ENCODE data around the gene NRARP. TPM values are rescaled to one million over a fixed set of nuclear protein-coding genes. Genes with fewer than 3 reads are reported as not detected.

NRARP gene
- total and polyA plus RNA-seq, 2 of the 13 experiments (the other 11 are each of a cell fraction or from before 2014, with no cell fraction given) = 0.22 to 0.46 TPM

- peak; percentile 95 for TF ChIP-seq HINFP (CRISPR knock-in tag; IDR thresholded peaks at IDR 0.05; ENCODE audit: low read depth)
- TF ChIP-seq GABPB1 (CRISPR knock-in tag; IDR thresholded peaks at IDR 0.05) = peak; percentile 64; the same call in 1 of the 2 replicates
- peak; percentile 78; the same call in 1 of the 2 replicates for TF ChIP-seq PATZ1 (CRISPR knock-in tag; IDR thresholded peaks at IDR 0.05)
- TF ChIP-seq FUBP1 (CRISPR knock-in tag; IDR thresholded peaks at IDR 0.05; ENCODE audit: borderline replicate concordance) = no peak
- 0 out of 2 replicates have a peak, but pooled peaks have one; percentile 53 for TF ChIP-seq SIN3A (IDR thresholded peaks at IDR 0.05; ENCODE audit: borderline replicate concordance, low read depth, low read length)
- TF ChIP-seq ZBTB14 (CRISPR knock-in tag; IDR thresholded peaks at IDR 0.05) = peak; percentile 4; the same call in 1 of the 2 replicates
- no peak for TF ChIP-seq ZNF431 (CRISPR knock-in tag; IDR thresholded peaks at IDR 0.05; ENCODE audit: borderline replicate concordance, low read depth)
- TF ChIP-seq ZNF503 (CRISPR knock-in tag; IDR thresholded peaks at IDR 0.05) = no peak
- TF ChIP-seq NR1H2 (CRISPR knock-in tag; IDR thresholded peaks at IDR 0.05; ENCODE audit: borderline replicate concordance, low read depth) = no peak
- TF ChIP-seq RAD51 (IDR thresholded peaks at IDR 0.05; ENCODE audit: borderline replicate concordance) = no peak
- peak; percentile 33; the same call in 1 of the 2 replicates for TF ChIP-seq ZNF839 (CRISPR knock-in tag; IDR thresholded peaks at IDR 0.05; ENCODE audit: borderline replicate concordance)
- TF ChIP-seq PHF21A (CRISPR knock-in tag; IDR thresholded peaks at IDR 0.05) = 0 out of 2 replicates have a peak, but pooled peaks have one; percentile 5
- no peak for TF ChIP-seq FOXA1 (IDR thresholded peaks at IDR 0.05)
- no peak for TF ChIP-seq FOXA1 (CRISPR knock-in tag; IDR thresholded peaks at IDR 0.05)
- no peak for TF ChIP-seq SOX6 (IDR thresholded peaks at IDR 0.05)
- TF ChIP-seq SOX6 (CRISPR knock-in tag; IDR thresholded peaks at IDR 0.05) = no peak
These were observed 46.5 kb downstream of the NRARP start (continued) for GRCh38 chr9:137255448-137256114.
